ENCODE measurements around the gene GRIN1. TPM values are rescaled to one million over a fixed set of nuclear protein-coding genes. Genes with fewer than 3 reads are reported as not detected.

The GRIN1 gene
- total RNA-seq, 6 experiments from 2014 or later = 0.51 to 1.1 (median 0.66) TPM; not detected in 3

GRCh38 chr9:137097761-137098462 lies 41.0 kb upstream of the GRIN1 start:
- no peak for TF ChIP-seq CTCF (IDR thresholded peaks at IDR 0.05)
- Mint-ChIP-seq H3K4me1 (ENCODE audit: low read depth) (no peaks in the 10 kb centered on the region), H3K27me3 (ENCODE audit: insufficient read depth) (no peaks in the 10 kb centered on the region), H3K4me3 (no peak overlapping the region), H3K36me3 (ENCODE audit: low read depth) (peaks cover 22% of the 10 kb centered on the region), H3K9me3 (no peaks in the 10 kb centered on the region), H3K27ac (no peak overlapping the region)
- no peak for DNase-seq

- no peak for DNase-seq
- H3K4me3 Mint-ChIP-seq = no peak overlapping the region
- peaks cover 19% of the 10 kb centered on the region for H3K36me3 Mint-ChIP-seq (ENCODE audit: low read depth)
- no peak for TF ChIP-seq CTCF (IDR thresholded peaks at IDR 0.05)
- H3K9me3 Mint-ChIP-seq = no peaks in the 10 kb centered on the region
- no peaks in the 10 kb centered on the region for H3K4me1 Mint-ChIP-seq (ENCODE audit: low read depth)
- H3K27ac Mint-ChIP-seq = no peak overlapping the region
- no peaks in the 10 kb centered on the region; the same call in 1 of the 2 replicates for H3K27me3 Mint-ChIP-seq (ENCODE audit: insufficient read depth)
Observed at GRCh38 chr9:137099231-137099630, 39.7 kb upstream of the GRIN1 start.

DNA sequence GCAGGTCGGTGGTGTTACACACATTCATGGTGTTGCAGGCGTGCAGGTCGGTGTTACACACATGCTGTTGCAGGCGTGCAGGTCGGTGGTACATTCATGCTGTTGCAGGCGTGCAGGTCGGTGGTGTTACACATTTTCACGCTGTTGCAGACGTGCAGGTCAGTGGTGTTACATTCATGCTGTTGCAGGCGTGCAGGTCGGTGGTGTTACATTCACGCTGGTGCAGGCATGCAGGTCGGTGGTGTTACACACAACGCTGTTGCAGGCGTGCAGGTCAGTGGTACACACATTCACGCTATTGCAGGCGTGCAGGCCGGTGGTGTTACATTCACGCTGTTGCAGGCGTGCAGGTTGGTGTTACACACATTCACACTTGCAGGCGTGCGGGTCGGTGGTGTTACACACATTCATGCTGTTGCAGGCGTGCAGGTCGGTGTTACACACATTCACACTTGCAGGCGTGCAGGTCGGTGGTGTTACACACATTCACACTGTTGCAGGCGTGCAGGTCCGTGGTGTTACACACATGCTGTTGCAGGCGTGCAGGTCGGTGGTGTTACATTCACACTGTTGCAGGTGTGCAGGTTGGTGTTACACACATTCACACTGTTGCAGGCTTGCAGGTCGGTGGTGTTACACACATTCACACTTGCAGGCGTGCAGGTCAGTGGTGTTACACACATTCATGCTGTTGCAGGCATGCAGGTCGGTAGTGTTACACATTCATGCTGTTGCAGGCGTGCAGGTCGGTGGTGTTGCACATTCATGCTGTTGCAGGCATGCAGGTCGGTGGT lies 35.6 kb upstream of the GRIN1 start:
- peaks cover 18% of the 10 kb centered on the region for H3K36me3 Mint-ChIP-seq (ENCODE audit: low read depth)
- no peaks in the 10 kb centered on the region for H3K4me1 Mint-ChIP-seq (ENCODE audit: low read depth)
- no peak overlapping the region for H3K27ac Mint-ChIP-seq

DNA sequence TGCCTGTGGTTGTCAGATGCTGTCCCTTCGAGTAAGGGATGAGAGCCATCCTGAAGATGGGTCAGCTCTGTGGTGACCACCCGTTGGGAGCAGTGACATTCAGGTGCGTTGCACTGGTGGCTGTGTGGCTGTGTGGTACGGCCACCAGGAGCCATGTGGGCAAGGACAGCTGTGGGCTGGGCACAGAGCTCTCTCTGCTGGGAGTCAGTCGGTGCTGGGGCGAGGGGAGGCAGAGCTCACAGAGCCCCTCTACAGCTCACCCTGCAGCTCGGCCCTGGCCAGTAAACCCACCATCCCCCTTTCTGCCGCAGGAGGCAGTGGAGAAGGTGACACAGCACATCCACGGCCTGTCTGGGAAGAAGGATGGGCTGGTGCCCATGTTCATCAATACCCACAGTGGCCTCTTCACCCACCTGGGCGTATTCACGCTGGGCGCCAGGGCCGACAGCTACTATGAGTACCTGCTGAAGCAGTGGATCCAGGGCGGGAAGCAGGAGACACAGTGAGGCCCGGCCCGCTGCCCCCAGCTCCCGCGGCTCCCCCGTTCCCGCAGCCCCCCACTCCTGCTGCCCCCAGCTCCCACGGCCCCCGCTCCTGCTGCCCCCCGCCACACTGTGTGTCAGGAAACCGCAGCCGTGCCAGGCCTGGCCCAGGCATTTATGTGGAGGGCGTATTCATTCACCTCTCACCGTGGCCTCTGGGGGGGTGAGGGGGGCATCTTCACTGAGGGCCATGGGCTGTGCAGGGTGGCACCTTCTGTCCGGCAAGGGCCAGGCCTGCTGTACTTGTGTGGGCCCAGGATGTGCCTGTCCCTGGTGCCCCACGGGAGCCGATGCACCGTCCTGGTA lies 32.9 kb upstream of the GRIN1 start:
- no peak overlapping the region for H3K4me3 Mint-ChIP-seq
- no peaks in the 10 kb centered on the region; the same call in none of the 2 replicates for H3K27me3 Mint-ChIP-seq (ENCODE audit: insufficient read depth)
- no peak for TF ChIP-seq CTCF (IDR thresholded peaks at IDR 0.05)
- no peaks in the 10 kb centered on the region for H3K9me3 Mint-ChIP-seq
- DNase-seq = no peak
- H3K27ac Mint-ChIP-seq = no peak overlapping the region
- no peaks in the 10 kb centered on the region for H3K4me1 Mint-ChIP-seq (ENCODE audit: low read depth)
- H3K36me3 Mint-ChIP-seq (ENCODE audit: low read depth) = peaks cover 9% of the 10 kb centered on the region

More for the DNA sequence above, 35.6 kb upstream of the GRIN1 start:
- Mint-ChIP-seq H3K9me3 (no peaks in the 10 kb centered on the region), H3K4me3 (no peak overlapping the region), H3K27me3 (ENCODE audit: insufficient read depth) (no peaks in the 10 kb centered on the region; the same call in none of the 2 replicates)
- TF ChIP-seq CTCF (IDR thresholded peaks at IDR 0.05) = no peak
- no peak for DNase-seq

DNA sequence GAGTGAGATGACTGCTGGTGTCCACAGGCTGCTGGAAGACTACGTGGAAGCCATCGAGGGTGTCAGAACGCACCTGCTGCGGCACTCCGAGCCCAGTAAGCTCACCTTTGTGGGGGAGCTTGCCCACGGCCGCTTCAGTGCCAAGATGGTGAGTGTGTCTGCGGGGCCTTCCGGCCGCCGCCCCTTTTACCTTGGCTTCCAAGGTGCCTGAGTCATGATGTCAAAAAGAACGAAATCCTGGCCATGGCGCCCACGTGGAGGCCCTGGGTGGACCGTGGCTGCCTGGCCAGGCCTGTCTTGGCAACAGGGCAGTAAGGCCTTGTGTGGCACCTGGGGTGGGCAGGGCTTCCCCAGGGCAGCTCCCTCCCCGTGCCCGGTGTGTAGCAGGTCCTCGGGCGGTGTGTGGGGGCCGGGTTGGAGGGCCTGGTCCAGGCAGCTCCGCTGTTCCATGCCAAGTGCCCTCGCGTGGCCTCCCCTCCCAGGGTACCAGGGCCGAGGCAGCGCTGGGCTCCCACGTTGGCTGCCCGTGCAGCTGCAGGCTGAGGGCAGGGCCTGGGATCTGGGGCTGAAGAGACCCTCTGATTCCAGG lies 32.2 kb upstream of the GRIN1 start:
- TF ChIP-seq CTCF (IDR thresholded peaks at IDR 0.05) = no peak
- Mint-ChIP-seq H3K27ac (no peak overlapping the region), H3K9me3 (no peaks in the 10 kb centered on the region), H3K4me1 (ENCODE audit: low read depth) (no peaks in the 10 kb centered on the region), H3K4me3 (no peak overlapping the region), H3K27me3 (ENCODE audit: insufficient read depth) (no peaks in the 10 kb centered on the region; the same call in none of the 2 replicates), H3K36me3 (ENCODE audit: low read depth) (peaks cover 9% of the 10 kb centered on the region)
- DNase-seq = no peak
